MM.1S (cell line): ENCODE measurements around the gene ASTN1.

Experiments used
- EZH2 ChIP-seq: fragments of 300-600 bp; sonication (generic); optimal IDR thresholded peaks from 2 replicates; pipeline ENCODE3; 2017; ENCODE audit warnings: low read depth, mild to moderate bottlenecking, antibody characterized with exemption, low read length, mixed read lengths
- EZH2phosphoT487 ChIP-seq: fragments of 300-600 bp; sonication (generic); IDR thresholded peaks from 2 replicates; pipeline ENCODE4 v1.6.1; 2018; ENCODE audit warnings: antibody characterized with exemption, low read length
- TF ChIP-seq, protein P1 (sequence below): fragments of 300-600 bp; sonication (generic); IDR thresholded peaks from 2 replicates; pipeline ENCODE4 v1.5.1; 2016; ENCODE audit warnings: antibody characterized with exemption, low read length, mixed read lengths

DNA sequence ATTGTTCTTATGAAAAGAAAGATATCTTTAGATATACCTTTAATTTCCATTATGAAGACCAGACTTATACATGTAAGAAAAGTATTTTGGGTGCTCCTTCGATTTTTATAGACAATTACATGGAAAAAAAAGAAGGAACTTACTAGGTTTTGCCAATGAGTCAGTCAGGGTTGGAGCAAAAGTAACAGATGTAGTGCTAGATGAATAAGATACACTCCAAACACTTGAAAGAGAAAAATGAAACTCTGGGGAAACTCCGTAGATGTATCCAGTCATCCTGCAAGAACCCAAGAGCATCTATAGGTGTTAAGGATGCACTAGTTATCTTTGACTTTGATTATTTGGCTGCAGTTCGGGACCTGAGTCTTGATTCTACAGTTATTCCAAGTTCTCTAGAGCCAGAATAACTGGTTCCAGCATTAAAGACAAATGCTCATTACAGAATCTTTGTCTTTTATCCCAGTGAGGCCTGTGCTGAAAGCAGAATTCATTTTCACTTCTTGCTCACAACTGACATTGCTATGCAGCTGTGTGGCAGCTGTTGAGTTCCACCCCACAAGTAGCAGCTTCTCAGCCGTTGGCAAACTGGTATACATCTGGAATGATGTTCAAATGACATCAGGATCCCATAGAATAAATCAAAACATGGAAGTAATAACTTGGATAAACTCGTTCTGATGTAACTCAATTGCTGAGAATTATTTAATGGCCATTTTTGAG is 326.1 kb downstream of the ASTN1 start:
- no peak for TF ChIP-seq EZH2
- TF ChIP-seq, protein P1, sequence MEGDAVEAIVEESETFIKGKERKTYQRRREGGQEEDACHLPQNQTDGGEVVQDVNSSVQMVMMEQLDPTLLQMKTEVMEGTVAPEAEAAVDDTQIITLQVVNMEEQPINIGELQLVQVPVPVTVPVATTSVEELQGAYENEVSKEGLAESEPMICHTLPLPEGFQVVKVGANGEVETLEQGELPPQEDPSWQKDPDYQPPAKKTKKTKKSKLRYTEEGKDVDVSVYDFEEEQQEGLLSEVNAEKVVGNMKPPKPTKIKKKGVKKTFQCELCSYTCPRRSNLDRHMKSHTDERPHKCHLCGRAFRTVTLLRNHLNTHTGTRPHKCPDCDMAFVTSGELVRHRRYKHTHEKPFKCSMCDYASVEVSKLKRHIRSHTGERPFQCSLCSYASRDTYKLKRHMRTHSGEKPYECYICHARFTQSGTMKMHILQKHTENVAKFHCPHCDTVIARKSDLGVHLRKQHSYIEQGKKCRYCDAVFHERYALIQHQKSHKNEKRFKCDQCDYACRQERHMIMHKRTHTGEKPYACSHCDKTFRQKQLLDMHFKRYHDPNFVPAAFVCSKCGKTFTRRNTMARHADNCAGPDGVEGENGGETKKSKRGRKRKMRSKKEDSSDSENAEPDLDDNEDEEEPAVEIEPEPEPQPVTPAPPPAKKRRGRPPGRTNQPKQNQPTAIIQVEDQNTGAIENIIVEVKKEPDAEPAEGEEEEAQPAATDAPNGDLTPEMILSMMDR, result no peak
- TF ChIP-seq EZH2phosphoT487, result no peak
